RWPE2 (cell line): Measurements from ENCODE around the gene NRG3.

ENCODE experiments used
- ATAC-seq: fragments of 200-7000 bp; cut with Tn5 transposase; 3 replicates; pipeline ENCODE4 v1.9.1; 2021; ENCODE audit warnings: low read depth
- DNase-seq: peaks from one replicate; pipeline ENCODE4 v3.0.0-alpha.2; 2020; ENCODE audit warnings: low spot score
- H3K27ac ChIP-seq: fragments of 450-650 bp; 2 replicates; pipeline ENCODE4 v1.5.1; 2017; ENCODE audit warnings: mild to moderate bottlenecking; ENCODE audit not compliant: poor library complexity, severe bottlenecking
- H3K27me3 ChIP-seq: fragments of 250-450 bp; sonication (Bioruptor Pico); 2 replicates; pipeline ENCODE4 v1.5.1; 2021; ENCODE audit warnings: mild to moderate bottlenecking, moderate library complexity; ENCODE audit not compliant: insufficient read depth, poor library complexity, severe bottlenecking
- H3K36me3 ChIP-seq: fragments of 250-450 bp; sonication (Bioruptor Pico); 2 replicates; pipeline ENCODE4 v1.5.1; 2020; ENCODE audit warnings: low read depth, mild to moderate bottlenecking, moderate library complexity
- H3K4me1 ChIP-seq: fragments of 250-450 bp; sonication (Bioruptor Pico); 2 replicates; pipeline ENCODE4 v1.5.1; 2021; ENCODE audit warnings: mild to moderate bottlenecking, moderate library complexity; ENCODE audit not compliant: insufficient read depth, poor library complexity, severe bottlenecking
- H3K4me3 ChIP-seq: fragments of 250-450 bp; sonication (Bioruptor Pico); 2 replicates; pipeline ENCODE4 v1.5.1; 2021; ENCODE audit warnings: mild to moderate bottlenecking, moderate library complexity; ENCODE audit not compliant: severe bottlenecking
- H3K9me3 ChIP-seq: fragments of 250-450 bp; sonication (Bioruptor Pico); 2 replicates; pipeline ENCODE4 v1.5.1; 2021; ENCODE audit warnings: mild to moderate bottlenecking, moderate library complexity; ENCODE audit not compliant: severe bottlenecking
- CTCF ChIP-seq: fragments of 450-650 bp; IDR thresholded peaks from one replicate; pipeline ENCODE4 v1.5.1; 2017; ENCODE audit warnings: mild to moderate bottlenecking, moderate library complexity; ENCODE audit not compliant: poor library complexity, severe bottlenecking

The NRG3 gene

GRCh38 chr10:82191653-82192052, 316.7 kb downstream of the NRG3 start:
- no peak overlapping the region for H3K4me3 ChIP-seq
- no peak for DNase-seq
- no peaks in the 10 kb centered on the region for H3K4me1 ChIP-seq
- no peaks in the 10 kb centered on the region for H3K9me3 ChIP-seq
- no peak for ATAC-seq
- H3K27ac ChIP-seq, result no peak overlapping the region
- no peak for TF ChIP-seq CTCF
- no peaks in the 10 kb centered on the region for H3K36me3 ChIP-seq
- no peaks in the 10 kb centered on the region for H3K27me3 ChIP-seq

DNA sequence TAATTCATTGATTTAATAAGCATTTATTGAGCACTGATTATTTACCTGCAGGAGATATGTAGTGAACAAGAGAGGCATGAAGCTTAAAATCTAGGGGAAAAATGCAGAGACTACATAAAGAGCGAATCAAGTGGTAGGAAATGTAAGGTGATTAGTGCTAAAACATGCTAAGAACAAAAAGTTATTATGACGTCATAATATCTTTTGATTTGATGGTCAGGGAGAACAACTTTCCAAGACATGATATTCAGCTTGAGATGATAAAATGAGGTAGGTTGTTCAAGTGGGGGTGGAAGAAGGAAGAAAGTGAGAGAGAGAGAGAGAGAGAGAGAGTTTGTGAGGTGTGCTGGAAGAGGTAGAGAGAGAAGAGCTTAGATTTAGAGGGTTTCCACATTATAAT, 317.7 kb downstream of the NRG3 start:
- Histone ChIP-seq H3K4me1 (no peaks in the 10 kb centered on the region), H3K9me3 (no peaks in the 10 kb centered on the region), H3K27me3 (no peaks in the 10 kb centered on the region), H3K27ac (no peak overlapping the region), H3K4me3 (no peak overlapping the region), H3K36me3 (no peaks in the 10 kb centered on the region)
- ATAC-seq (no peak), DNase-seq (no peak)
- TF ChIP-seq CTCF, result no peak

DNA sequence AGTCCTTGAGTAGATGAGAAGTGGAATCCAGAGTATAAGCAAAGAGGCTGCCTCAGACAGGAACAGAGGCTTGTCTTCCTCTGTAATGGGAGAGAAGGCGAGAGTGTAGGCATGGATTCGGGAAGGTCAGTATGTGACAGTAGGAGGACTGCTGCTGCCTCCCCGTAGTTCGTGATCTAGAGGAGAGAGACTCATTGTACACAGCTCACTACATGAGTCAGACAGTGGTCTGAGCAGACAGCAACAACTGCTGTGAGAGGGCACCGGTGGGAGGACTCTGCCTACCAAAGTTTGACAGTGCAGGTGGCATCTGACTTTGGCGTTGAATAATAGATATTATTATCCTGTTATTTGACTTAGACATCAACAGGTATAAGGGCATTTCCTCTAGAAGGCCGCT, 319.4 kb downstream of the NRG3 start:
- no peaks in the 10 kb centered on the region for H3K27me3 ChIP-seq
- no peak for ATAC-seq
- TF ChIP-seq CTCF, result no peak

GRCh38 chr10:82206831-82207230, 331.8 kb downstream of the NRG3 start:
- no peaks in the 10 kb centered on the region for H3K4me1 ChIP-seq
- no peaks in the 10 kb centered on the region for H3K36me3 ChIP-seq
- H3K9me3 ChIP-seq, result peaks cover 2% of the 10 kb centered on the region
- H3K27me3 ChIP-seq, result peaks cover 3% of the 10 kb centered on the region
- ATAC-seq, result no peak
- H3K4me3 ChIP-seq, result no peak overlapping the region
- no peak for DNase-seq
- H3K27ac ChIP-seq, result no peak overlapping the region
- no peak for TF ChIP-seq CTCF

More for the DNA sequence above, 319.4 kb downstream of the NRG3 start:
- no peaks in the 10 kb centered on the region for H3K9me3 ChIP-seq
- no peak overlapping the region for H3K27ac ChIP-seq
- no peaks in the 10 kb centered on the region for H3K36me3 ChIP-seq
- DNase-seq, result no peak
- H3K4me3 ChIP-seq, result no peak overlapping the region
- no peaks in the 10 kb centered on the region for H3K4me1 ChIP-seq

GRCh38 chr10:82208726-82209125, 333.7 kb downstream of the NRG3 start:
- no peak for DNase-seq

More at GRCh38 chr10:82208726-82209125, 333.7 kb downstream of the NRG3 start:
- Histone ChIP-seq H3K27ac (no peak overlapping the region), H3K4me1 (no peaks in the 10 kb centered on the region), H3K36me3 (no peaks in the 10 kb centered on the region), H3K9me3 (peaks cover 2% of the 10 kb centered on the region), H3K4me3 (no peak overlapping the region), H3K27me3 (peaks cover 3% of the 10 kb centered on the region)
- TF ChIP-seq CTCF, result no peak
- no peak for ATAC-seq
